Right cardiac atrium (tissue), 5 donors: Measurements from ENCODE around the gene ACOXL. TPM values are rescaled to one million over a fixed set of nuclear protein-coding genes. Genes with fewer than 3 reads are reported as not detected.
"Not testable (repeated sequence)": the region's sequence is repeated elsewhere in the genome, so short reads cannot be mapped to it uniquely, and the experiment has no call there.

Source experiments
- ATAC-seq, 2 donors: fragments of 200-7000 bp; cut with Tn5 transposase; one replicate each; pipeline versions ENCODE4 v1.8.0 to v1.9.1; 2020; ENCODE audit warnings: moderate library complexity in 2 of 2, mild to moderate bottlenecking in 1 of 2
- DNase-seq, 3 donors: peaks; one replicate each; pipeline ENCODE4 v3.0.0-alpha.2; 2020
- H3K27ac ChIP-seq: one replicate; pipeline ENCODE4 v1.5.1; 2013; ENCODE audit warnings: mild to moderate bottlenecking, low read length, control low read depth, moderate library complexity
- H3K27me3 ChIP-seq: one replicate; pipeline ENCODE4 v1.6.1; 2013; ENCODE audit not compliant: control insufficient read depth, insufficient read depth
- H3K4me1 ChIP-seq: one replicate; pipeline ENCODE4 v1.6.1; 2013; ENCODE audit warnings: low read length; ENCODE audit not compliant: control insufficient read depth, insufficient read depth
- H3K4me3 ChIP-seq: one replicate; pipeline ENCODE4 v1.5.1; 2013; ENCODE audit warnings: low read length, control low read depth
- H3K9me3 ChIP-seq: one replicate; pipeline ENCODE4 v1.6.1; 2013; ENCODE audit warnings: low read length; ENCODE audit not compliant: control insufficient read depth
- WGBS: extraction: QIAGEN DNeasy Blood & Tissue Kit; methylation state at CpG from one replicate; pipeline ENCODE4 v1.1.7; 2013; 5-methylcytosine and 5-hydroxymethylcytosine counted together
- intact Hi-C, 4 donors: fragments of 100-400 bp; cut with DNase I; formaldehyde crosslinking; loops; one replicate each; pipeline versions ENCODE4 v1.11.0 to v1.14.0; 2022 to 2023
- polyA plus RNA-seq: library from polyadenylated mRNA; stranded (reverse); fragments of 200-250 nt; gene quantifications from one replicate; pipeline ENCODE4 v1.2.3, GENCODE V29; 2013
- total RNA-seq, 4 donors: library from RNA; stranded (reverse); fragmentation: NEBNext Ultra II Directional; extraction: Animal tissue kit (Norgen Biotek cat#: 25700); gene quantifications; one replicate each; pipeline ENCODE4 v1.2.1, GENCODE V29; 2021
- donor health status: healthy with polysubstance abuse.
- donor health status: DM: no; HTN: yes; CAD: no.
- donor health status: DM: no; HTN: no; CAD: no.
- donor health status: DM: no; HTN: yes; CAD: no; lungs with severe emphysema.
- donor health status: DM: yes; HTN: yes; CAD: no.

Gene ACOXL
- total and polyA plus RNA-seq, 5 donors: 0.02 TPM; not detected in 4

GRCh38 chr2:111035830-111036441 is 303.6 kb downstream of the ACOXL start:
- Histone ChIP-seq H3K4me3 (no peak overlapping the region), H3K9me3 (no peaks in the 10 kb centered on the region), H3K4me1 (peaks cover 4% of the 10 kb centered on the region), H3K27ac (no peak overlapping the region), H3K27me3 (no peaks in the 10 kb centered on the region)
- ATAC-seq: no peak
- 84% methylated on average over 5 of the region's 5 CpGs for WGBS
- intact Hi-C loops: no loop called here
- no peak for DNase-seq

GRCh38 chr2:111037128-111037527 is 304.8 kb downstream of the ACOXL start:
- peaks cover 2% of the 10 kb centered on the region for H3K4me1 ChIP-seq
- H3K27ac ChIP-seq: no peak overlapping the region
- WGBS: 93% methylated on average over 3 of the region's 3 CpGs
- intact Hi-C loops: no loop called here
- DNase-seq (no peak), ATAC-seq (no peak)
- no peaks in the 10 kb centered on the region for H3K27me3 ChIP-seq
- no peaks in the 10 kb centered on the region for H3K9me3 ChIP-seq
- H3K4me3 ChIP-seq: no peak overlapping the region

- H3K27me3 ChIP-seq: no peaks in the 10 kb centered on the region
- WGBS: 64% methylated on average over 5 of the region's 5 CpGs
- ATAC-seq (no peak), DNase-seq (no peak)
- H3K4me1 ChIP-seq: no peaks in the 10 kb centered on the region
- no peaks in the 10 kb centered on the region for H3K9me3 ChIP-seq
- no peak overlapping the region for H3K27ac ChIP-seq
- intact Hi-C loops: no loop called here
- no peak overlapping the region for H3K4me3 ChIP-seq
These were observed 307.4 kb downstream of the ACOXL start for GRCh38 chr2:111039628-111040383.

- intact Hi-C loops: no loop called here
- Histone ChIP-seq H3K27me3 (no peaks in the 10 kb centered on the region), H3K27ac (no peak overlapping the region), H3K4me3 (no peak overlapping the region), H3K4me1 (no peaks in the 10 kb centered on the region), H3K9me3 (no peaks in the 10 kb centered on the region)
- WGBS: 82% methylated on average over 12 of the region's 12 CpGs
- ATAC-seq: no peak
- no peak for DNase-seq
These were observed 309.2 kb downstream of the ACOXL start for GRCh38 chr2:111041398-111042202.

GRCh38 chr2:111042261-111042660 is 309.9 kb downstream of the ACOXL start:
- 77% methylated on average over 6 of the region's 6 CpGs for WGBS
- intact Hi-C loops: no loop called here
- H3K9me3 ChIP-seq: no peaks in the 10 kb centered on the region
- no peak for DNase-seq
- H3K4me1 ChIP-seq: no peaks in the 10 kb centered on the region
- no peak overlapping the region for H3K4me3 ChIP-seq
- H3K27me3 ChIP-seq: no peaks in the 10 kb centered on the region
- H3K27ac ChIP-seq: no peak overlapping the region
- ATAC-seq: no peak

GRCh38 chr2:111042772-111043771 is 310.7 kb downstream of the ACOXL start:
- no peaks in the 10 kb centered on the region for H3K27me3 ChIP-seq
- no peaks in the 10 kb centered on the region for H3K4me1 ChIP-seq
- no peak for ATAC-seq
- WGBS: 75% methylated on average over 20 of the region's 20 CpGs
- H3K27ac ChIP-seq: no peak overlapping the region
- no peak overlapping the region for H3K4me3 ChIP-seq
- no peaks in the 10 kb centered on the region for H3K9me3 ChIP-seq
- intact Hi-C loops: no loop called here
- DNase-seq: no peak

- DNase-seq (no peak), ATAC-seq (no peak)
- no peak overlapping the region for H3K4me3 ChIP-seq
- 69% methylated on average over 4 of the region's 4 CpGs for WGBS
- no peaks in the 10 kb centered on the region for H3K27me3 ChIP-seq
- intact Hi-C loops: no loop called here
- no peak overlapping the region for H3K27ac ChIP-seq
- no peaks in the 10 kb centered on the region for H3K4me1 ChIP-seq
- H3K9me3 ChIP-seq: no peaks in the 10 kb centered on the region
These were observed 311.7 kb downstream of the ACOXL start for GRCh38 chr2:111044066-111044465.

GRCh38 chr2:111045236-111045635 is 312.9 kb downstream of the ACOXL start:
- DNase-seq, H3K27me3 ChIP-seq, H3K4me3 ChIP-seq, H3K4me1 ChIP-seq, H3K9me3 ChIP-seq, H3K27ac ChIP-seq, ATAC-seq, intact Hi-C loops: not testable (repeated sequence)
- 93% methylated on average over 6 of the region's 6 CpGs for WGBS

- H3K27ac ChIP-seq: no peak overlapping the region
- no peak for ATAC-seq
- intact Hi-C loops: no loop called here
- DNase-seq: no peak
- no peaks in the 10 kb centered on the region for H3K27me3 ChIP-seq
- no peaks in the 10 kb centered on the region for H3K9me3 ChIP-seq
- no peaks in the 10 kb centered on the region for H3K4me1 ChIP-seq
- WGBS: 81% methylated on average over 9 of the region's 9 CpGs
- no peak overlapping the region for H3K4me3 ChIP-seq
These were observed 313.5 kb downstream of the ACOXL start for GRCh38 chr2:111045771-111046444.

GRCh38 chr2:111046670-111047069 is 314.3 kb downstream of the ACOXL start:
- ATAC-seq (no peak), DNase-seq (no peak)
- intact Hi-C loops: no loop called here
- no peak overlapping the region for H3K4me3 ChIP-seq
- no peaks in the 10 kb centered on the region for H3K9me3 ChIP-seq
- 93% methylated on average over 5 of the region's 5 CpGs for WGBS
- H3K27me3 ChIP-seq: no peaks in the 10 kb centered on the region
- H3K27ac ChIP-seq: no peak overlapping the region
- H3K4me1 ChIP-seq: no peaks in the 10 kb centered on the region
